T-helper 2 cell treated with Interferon-gamma antibody and Interleukin-4, amounts not matched to agents 5 μg/mL and 100 μg/mL, for 36 hours (primary cell): Measurements from ENCODE around the gene YARS2.
A peak's percentile ranks its signal among the peaks of the same experiment; 100 is the strongest.

ENCODE experiments used
- DNase-seq: peaks from one replicate; pipeline ENCODE4 v3.0.0; 2021; ENCODE audit warnings: low spot score
- H3K27ac Mint-ChIP-seq: one replicate; pipeline ENCODE4 v1.8.0; 2021; ENCODE audit warnings: mild to moderate bottlenecking, mixed read lengths
- H3K27me3 Mint-ChIP-seq: one replicate; pipeline ENCODE4 v1.8.0; 2021; ENCODE audit warnings: low read depth, mixed read lengths
- H3K36me3 Mint-ChIP-seq: one replicate; pipeline ENCODE4 v1.8.0; 2021; ENCODE audit warnings: low read depth, mixed read lengths
- H3K4me1 Mint-ChIP-seq: one replicate; pipeline ENCODE4 v1.8.0; 2021; ENCODE audit warnings: low read depth, mixed read lengths
- H3K4me3 Mint-ChIP-seq: one replicate; pipeline ENCODE4 v1.8.0; 2022; ENCODE audit warnings: mild to moderate bottlenecking, moderate library complexity, mixed read lengths
- H3K9me3 Mint-ChIP-seq: one replicate; pipeline ENCODE4 v1.8.0; 2021; ENCODE audit warnings: mixed read lengths

Gene YARS2

DNA sequence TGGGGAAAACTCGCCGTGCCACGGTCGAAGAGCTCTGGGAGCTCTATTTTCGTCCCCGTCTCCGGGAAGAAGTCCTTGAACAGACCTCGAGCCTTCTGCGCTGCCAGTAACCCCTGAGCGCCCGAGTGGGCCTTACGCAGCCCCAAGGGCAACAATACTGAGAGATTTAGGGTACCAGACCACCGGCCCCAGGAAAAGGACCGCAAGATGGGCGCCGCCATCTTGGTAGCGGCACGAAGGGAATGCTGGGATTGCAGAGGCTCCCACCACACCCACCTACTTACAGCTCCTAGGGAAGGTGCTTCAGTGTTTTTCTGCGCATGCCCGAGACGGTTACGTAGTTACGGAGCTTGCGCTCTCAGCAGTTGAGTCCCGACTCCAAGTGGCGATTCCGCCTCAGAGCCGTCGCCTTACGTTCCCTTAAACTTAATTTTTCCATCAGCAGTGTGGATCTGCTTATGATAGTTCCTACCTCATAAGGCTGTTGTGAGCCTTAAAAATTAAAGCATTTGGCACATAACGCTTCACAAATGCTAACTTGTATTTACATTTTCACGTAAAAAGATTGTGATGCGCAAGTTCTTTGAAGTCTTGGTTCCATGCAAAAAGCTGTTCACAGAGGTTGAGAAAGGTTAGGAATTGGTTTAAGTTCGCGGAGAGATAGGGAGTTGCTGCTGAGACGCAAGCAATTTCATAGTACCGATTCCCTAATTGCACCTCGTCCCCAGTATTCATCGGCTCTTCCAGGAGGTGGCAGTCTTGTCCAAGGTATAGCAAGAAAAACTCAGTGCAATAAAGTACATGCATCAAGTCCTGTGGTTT is at the start of gene YARS2:
YARS2 (minus strand) TSS at position 244 of the 822 bp plus-strand sequence; CDS start at position 221, 23 bp downstream.
- H3K27me3 Mint-ChIP-seq = no peaks in the 10 kb centered on the region
- H3K27ac Mint-ChIP-seq = peak within 1 kb of the TSS; percentile 62
- peak; percentile 88 for DNase-seq
- no peaks in the 10 kb centered on the region for H3K9me3 Mint-ChIP-seq
- H3K4me1 Mint-ChIP-seq = peaks cover 19% of the 10 kb centered on the region
- H3K36me3 Mint-ChIP-seq = peaks cover 22% of the 10 kb centered on the region
- peak within 1 kb of the TSS; percentile 74 for H3K4me3 Mint-ChIP-seq

DNA sequence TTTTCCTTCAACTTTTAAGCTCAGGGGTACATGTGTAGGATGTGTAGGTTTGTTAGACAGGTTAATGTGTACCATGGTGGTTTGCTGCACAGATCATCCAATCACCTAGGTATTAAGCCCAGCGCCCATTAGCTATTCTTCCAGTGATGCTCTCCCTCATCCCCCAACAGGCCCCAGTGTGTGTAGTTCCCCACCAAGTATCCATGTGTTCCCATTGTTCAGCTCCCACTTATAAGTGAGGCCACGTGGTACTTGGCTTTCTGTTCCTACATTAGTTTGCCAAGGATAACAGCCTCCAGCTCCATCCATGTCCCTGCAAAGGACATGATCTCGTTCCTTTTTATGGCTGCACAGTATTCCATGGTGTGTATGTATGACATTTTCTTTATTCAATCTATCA is 48.6 kb upstream of the YARS2 start:
- no peaks in the 10 kb centered on the region for H3K4me1 Mint-ChIP-seq
- no peak for DNase-seq
- no peaks in the 10 kb centered on the region for H3K36me3 Mint-ChIP-seq
- H3K27me3 Mint-ChIP-seq = no peaks in the 10 kb centered on the region
- H3K27ac Mint-ChIP-seq = no peak overlapping the region
- no peak overlapping the region for H3K4me3 Mint-ChIP-seq
- no peaks in the 10 kb centered on the region for H3K9me3 Mint-ChIP-seq

DNA sequence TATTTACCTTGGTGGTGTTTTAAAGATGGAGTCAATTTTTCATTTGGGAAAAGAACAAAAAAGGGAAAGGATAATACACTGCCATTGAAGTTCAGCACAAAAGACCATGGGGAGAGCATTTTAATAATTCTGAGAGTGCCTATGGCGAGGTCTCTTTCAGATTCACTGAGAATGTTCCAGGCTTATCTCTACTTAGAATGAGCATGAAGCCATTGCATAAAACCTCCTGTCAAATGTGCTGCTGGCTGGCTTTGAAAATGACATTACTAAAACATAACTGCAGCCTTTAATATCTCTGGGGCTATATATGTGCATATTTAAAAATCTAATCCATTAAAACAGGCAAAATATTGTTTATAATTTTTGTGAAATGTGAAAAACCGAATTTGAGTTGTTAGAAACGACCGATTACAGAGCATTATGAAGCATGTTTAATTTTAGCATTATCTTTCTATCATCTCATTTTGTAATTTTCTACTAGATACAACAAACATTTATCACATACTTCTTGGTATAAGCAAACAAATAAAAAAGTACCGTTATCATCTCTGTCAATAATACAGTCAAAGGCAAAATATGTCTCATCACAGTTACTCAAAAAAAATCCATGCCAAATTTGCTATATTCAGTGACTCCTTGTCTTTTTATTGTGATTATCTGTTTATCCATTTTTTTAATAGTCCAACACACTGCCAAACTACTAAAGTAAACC is 45.7 kb upstream of the YARS2 start:
- no peaks in the 10 kb centered on the region for H3K36me3 Mint-ChIP-seq
- no peaks in the 10 kb centered on the region for H3K4me1 Mint-ChIP-seq
- H3K9me3 Mint-ChIP-seq = no peaks in the 10 kb centered on the region
- no peak for DNase-seq
- H3K27me3 Mint-ChIP-seq = no peaks in the 10 kb centered on the region
- H3K27ac Mint-ChIP-seq = no peak overlapping the region
- no peak overlapping the region for H3K4me3 Mint-ChIP-seq

DNA sequence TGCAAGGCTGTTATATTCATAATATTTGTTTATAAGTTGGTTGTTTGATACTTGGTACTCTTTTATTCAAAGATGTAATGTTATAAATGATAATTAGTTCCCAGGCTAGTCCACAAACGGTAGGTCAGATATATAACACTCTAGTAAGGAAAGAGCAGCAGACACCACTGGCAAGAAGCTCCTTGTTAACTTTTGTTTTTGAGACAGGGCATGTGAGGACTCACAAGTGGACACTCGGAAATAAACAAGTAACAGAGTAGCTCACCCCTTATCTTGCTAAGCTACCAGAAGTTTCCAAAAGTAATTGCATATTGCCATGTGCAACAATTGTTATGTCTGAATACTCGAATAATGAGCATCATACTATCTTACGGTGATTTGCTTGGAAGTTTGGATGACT is 38.6 kb upstream of the YARS2 start:
- Mint-ChIP-seq H3K4me3 (no peak overlapping the region), H3K27ac (no peak overlapping the region), H3K4me1 (no peaks in the 10 kb centered on the region), H3K9me3 (no peaks in the 10 kb centered on the region), H3K36me3 (no peaks in the 10 kb centered on the region), H3K27me3 (no peaks in the 10 kb centered on the region)
- DNase-seq = no peak

DNA sequence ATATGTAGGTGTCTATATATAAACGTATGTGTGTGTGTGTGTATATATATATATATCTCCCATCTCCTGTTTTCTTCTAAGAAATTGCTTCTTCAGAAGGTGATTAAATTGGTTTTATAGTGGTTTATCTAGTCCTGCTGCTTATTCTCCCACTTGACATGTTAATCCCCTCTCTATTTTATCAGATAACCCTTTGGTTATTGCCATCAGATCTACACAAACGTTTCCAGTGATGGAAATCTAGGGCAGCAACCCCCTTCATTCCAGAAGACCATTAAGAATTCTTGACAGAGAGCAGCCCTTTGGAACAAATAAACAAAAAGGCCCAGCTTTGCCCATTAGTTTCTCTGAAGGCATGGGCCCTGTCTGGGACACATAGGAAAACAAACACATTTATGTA is 34.2 kb upstream of the YARS2 start:
- Mint-ChIP-seq H3K27me3 (no peaks in the 10 kb centered on the region), H3K27ac (no peak overlapping the region), H3K4me1 (no peaks in the 10 kb centered on the region), H3K36me3 (no peaks in the 10 kb centered on the region), H3K9me3 (no peaks in the 10 kb centered on the region), H3K4me3 (no peak overlapping the region)
- no peak for DNase-seq

DNA sequence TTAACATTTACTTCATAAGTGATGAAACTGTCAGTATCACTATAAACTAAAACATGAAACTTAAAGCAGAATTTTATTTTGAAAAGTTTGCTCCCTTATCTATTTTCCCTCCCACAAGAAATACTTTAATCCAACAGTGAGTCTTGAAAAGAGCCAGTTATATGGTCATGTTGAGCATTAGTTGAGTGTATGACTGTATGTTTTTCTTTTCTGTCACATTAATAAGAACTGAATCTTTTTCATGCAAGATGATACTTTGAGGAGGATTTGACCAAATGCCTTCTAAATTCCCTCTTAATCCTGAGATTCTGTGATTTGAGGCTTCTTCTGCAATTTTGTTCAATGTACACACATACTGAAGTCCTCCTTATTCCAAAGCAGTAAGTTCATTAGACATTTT is 33.7 kb upstream of the YARS2 start:
- H3K27me3 Mint-ChIP-seq = no peaks in the 10 kb centered on the region
- no peaks in the 10 kb centered on the region for H3K36me3 Mint-ChIP-seq
- no peak overlapping the region for H3K27ac Mint-ChIP-seq
- H3K4me3 Mint-ChIP-seq = no peak overlapping the region
- no peaks in the 10 kb centered on the region for H3K4me1 Mint-ChIP-seq
- no peaks in the 10 kb centered on the region for H3K9me3 Mint-ChIP-seq
- DNase-seq = no peak

DNA sequence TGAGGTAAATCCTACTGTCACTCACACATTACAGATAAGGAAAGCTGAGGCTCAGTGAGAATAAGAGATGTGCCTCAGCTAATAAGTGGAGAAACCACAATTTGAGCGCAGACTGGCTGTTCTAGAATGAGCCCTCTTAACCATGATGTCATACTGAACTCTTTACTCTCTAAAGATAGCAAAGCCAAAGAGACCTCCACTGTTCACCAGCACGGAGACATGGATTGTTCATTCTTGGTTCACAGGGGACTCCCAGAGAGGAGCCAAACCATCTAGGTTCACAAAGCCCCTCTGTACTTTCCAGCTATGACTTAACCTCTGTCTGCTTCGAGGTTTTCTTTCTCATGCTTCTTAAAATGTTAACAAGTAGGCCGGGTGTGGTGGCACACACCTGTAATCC is 32.7 kb upstream of the YARS2 start:
- Mint-ChIP-seq H3K9me3 (no peaks in the 10 kb centered on the region), H3K27me3 (no peaks in the 10 kb centered on the region)
- DNase-seq = no peak

DNA sequence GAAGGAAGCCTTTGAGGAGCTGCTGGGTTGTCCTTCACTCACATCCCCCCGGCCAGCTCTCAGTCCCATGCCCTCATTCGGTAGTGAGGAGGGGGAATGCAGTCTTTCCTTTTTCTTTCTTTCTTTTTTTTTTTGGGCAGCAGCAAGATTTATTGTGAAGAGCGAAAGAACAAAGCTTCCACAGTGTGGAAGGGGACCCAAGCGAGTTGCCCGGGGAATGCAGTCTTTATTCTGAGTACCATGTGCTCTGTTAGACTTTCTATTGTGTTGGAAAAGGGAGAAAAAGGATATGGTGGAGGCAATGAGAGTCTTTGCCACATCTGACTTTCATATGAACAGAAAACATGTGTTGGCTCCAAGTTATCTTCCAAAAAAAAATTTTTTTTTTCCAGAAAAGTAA is 29.9 kb upstream of the YARS2 start:
- Mint-ChIP-seq H3K4me3 (no peak overlapping the region), H3K9me3 (no peaks in the 10 kb centered on the region), H3K27me3 (no peaks in the 10 kb centered on the region), H3K4me1 (no peaks in the 10 kb centered on the region), H3K36me3 (no peaks in the 10 kb centered on the region), H3K27ac (no peak overlapping the region)
- no peak for DNase-seq

More for the DNA sequence above, 32.7 kb upstream of the YARS2 start:
- no peak overlapping the region for H3K27ac Mint-ChIP-seq
- H3K4me3 Mint-ChIP-seq = no peak overlapping the region
- H3K4me1 Mint-ChIP-seq = no peaks in the 10 kb centered on the region
- H3K36me3 Mint-ChIP-seq = no peaks in the 10 kb centered on the region

DNA sequence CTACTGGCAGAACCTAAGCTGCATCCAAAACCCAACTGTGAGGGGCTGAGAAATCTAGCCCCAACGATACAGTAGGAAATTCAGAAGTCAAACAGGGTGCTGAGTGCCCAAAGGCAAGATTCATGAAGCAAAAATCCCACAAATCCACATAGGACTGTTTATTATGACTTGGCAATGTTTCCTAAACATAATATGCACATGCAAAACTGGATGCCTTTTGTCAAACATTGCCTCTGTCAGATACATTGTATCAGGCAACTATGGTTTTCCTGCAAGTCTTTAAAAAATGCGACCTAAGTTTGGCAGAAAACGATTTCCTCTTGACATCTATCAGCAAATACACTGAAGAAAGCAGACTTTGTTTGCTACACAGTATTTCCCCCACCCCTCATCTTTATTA is 27.3 kb upstream of the YARS2 start:
- Mint-ChIP-seq H3K27me3 (no peaks in the 10 kb centered on the region), H3K27ac (no peak overlapping the region), H3K9me3 (no peaks in the 10 kb centered on the region)

DNA sequence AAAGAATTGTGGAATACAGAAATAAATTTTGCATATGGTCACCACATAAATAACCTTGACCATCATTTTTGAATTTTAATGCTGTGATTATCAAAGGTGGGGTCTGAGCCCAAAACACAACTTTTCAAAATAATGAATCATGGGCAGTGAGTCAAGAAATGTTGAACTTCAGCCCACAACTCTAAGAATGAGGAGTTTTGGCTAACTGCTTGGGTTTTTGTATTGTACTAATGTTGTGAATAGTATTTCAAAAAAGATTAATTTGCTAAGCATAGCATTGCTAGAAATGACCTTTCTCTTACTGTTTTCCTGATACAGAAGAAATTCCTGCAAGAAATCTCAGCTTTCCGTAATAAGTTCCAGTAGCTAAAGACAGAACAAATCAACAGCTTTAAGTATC is 24.4 kb upstream of the YARS2 start:
- Mint-ChIP-seq H3K4me1 (no peaks in the 10 kb centered on the region), H3K27me3 (no peaks in the 10 kb centered on the region), H3K9me3 (no peaks in the 10 kb centered on the region), H3K36me3 (no peaks in the 10 kb centered on the region), H3K27ac (no peak overlapping the region), H3K4me3 (no peak overlapping the region)
- DNase-seq = no peak

More for the DNA sequence above, 27.3 kb upstream of the YARS2 start:
- Mint-ChIP-seq H3K4me1 (no peaks in the 10 kb centered on the region), H3K4me3 (no peak overlapping the region), H3K36me3 (no peaks in the 10 kb centered on the region)
- no peak for DNase-seq

DNA sequence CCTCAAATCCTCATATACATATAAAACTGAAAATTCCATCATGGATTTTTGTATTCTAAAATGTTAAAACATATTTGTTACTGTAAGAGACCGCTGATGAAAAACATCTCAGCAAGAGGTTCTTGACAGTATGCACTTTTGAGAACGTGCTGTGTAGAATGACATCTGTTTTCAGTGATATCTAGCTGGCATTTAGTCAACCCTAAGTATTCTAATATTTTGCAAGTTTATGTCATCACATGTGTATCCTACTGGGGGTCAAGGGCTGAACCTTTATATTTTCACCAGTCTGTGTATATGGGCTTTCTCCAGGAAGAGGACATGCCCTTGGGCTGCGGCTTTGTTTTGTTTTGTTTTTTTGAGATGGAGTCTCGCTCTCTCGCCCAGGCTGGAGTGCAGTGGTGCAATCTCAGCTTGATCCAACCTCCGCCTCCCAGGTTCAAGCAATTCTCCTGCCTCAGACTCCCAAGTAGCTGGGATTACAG is 22.0 kb upstream of the YARS2 start:
- Mint-ChIP-seq H3K4me3 (no peak overlapping the region), H3K36me3 (no peaks in the 10 kb centered on the region), H3K4me1 (no peaks in the 10 kb centered on the region), H3K27ac (no peak overlapping the region), H3K27me3 (no peaks in the 10 kb centered on the region), H3K9me3 (no peaks in the 10 kb centered on the region)
- DNase-seq = no peak

DNA sequence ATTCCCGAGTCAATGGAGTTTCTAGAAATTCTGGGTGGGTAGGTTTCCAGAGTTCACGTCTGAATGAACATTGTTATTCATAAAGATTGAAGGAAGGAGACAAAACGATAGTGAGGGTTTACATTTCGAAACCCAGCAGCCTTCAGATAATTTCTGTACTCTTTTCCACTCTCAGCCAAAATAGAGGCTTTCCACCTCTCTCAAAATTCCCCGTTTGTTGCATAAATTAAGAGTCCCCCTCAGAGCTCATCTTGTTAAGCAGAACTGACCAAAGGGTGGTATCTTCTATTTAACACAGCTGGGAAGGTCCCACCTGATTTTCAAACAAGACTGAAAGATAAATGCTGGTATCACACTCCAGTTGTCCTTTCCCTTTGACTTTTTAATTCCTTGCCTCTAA is 21.5 kb upstream of the YARS2 start:
- DNase-seq = no peak
- H3K27me3 Mint-ChIP-seq = no peaks in the 10 kb centered on the region
- H3K4me1 Mint-ChIP-seq = no peaks in the 10 kb centered on the region
- H3K27ac Mint-ChIP-seq = no peak overlapping the region
- H3K4me3 Mint-ChIP-seq = no peak overlapping the region
- H3K36me3 Mint-ChIP-seq = no peaks in the 10 kb centered on the region
- H3K9me3 Mint-ChIP-seq = no peaks in the 10 kb centered on the region

DNA sequence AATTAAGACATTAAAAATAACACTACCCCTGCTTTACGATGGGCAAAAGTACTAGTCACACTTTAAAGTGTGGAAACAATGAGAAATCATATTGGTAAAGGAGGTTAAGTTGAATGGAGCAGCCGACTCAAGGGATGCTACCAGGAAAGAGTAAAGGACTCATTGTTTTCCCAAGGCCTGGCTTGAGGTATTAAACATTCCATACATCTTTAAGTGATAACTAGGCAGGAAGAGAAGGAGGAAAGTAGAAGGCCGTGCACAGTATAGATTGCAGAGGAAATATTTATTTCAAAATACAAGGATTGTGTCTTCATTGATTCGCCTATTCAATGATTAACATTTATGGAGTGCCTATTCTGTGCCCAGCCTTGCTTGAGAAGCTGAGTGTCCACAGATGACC is 20.6 kb upstream of the YARS2 start:
- no peaks in the 10 kb centered on the region for H3K36me3 Mint-ChIP-seq
- no peak overlapping the region for H3K27ac Mint-ChIP-seq
- no peaks in the 10 kb centered on the region for H3K4me1 Mint-ChIP-seq
- no peak for DNase-seq
- no peak overlapping the region for H3K4me3 Mint-ChIP-seq
- H3K27me3 Mint-ChIP-seq = no peaks in the 10 kb centered on the region
- no peaks in the 10 kb centered on the region for H3K9me3 Mint-ChIP-seq

DNA sequence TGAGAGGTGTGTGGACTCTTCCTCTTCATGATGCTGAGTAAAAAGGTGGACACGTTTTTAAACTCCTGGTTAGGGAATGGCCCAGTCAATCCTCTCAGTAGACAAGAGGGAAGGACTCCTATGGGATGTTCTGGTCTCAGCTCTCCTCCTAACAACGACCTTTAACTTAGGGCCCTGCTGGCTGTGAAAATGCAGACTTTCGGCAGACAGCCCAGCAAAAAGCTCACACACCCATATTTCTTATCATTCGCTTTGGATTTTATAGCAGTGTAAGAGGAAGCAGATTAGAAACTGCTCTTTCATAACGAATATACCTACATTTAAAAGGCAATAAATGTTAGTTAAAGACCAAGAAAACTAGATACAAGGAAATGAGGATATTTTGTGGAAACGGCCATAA is 18.0 kb upstream of the YARS2 start:
- H3K27me3 Mint-ChIP-seq = no peaks in the 10 kb centered on the region
- no peaks in the 10 kb centered on the region for H3K4me1 Mint-ChIP-seq
- H3K27ac Mint-ChIP-seq = no peak overlapping the region
- no peak overlapping the region for H3K4me3 Mint-ChIP-seq
- no peaks in the 10 kb centered on the region for H3K9me3 Mint-ChIP-seq
- no peak for DNase-seq
- no peaks in the 10 kb centered on the region for H3K36me3 Mint-ChIP-seq
